Panc1 (cell line): ENCODE measurements around the gene CGB2. TPM values are rescaled to one million over a fixed set of nuclear protein-coding genes. Genes with fewer than 3 reads are reported as not detected.
"Not testable (repeated sequence)": the region's sequence is repeated elsewhere in the genome, so short reads cannot be mapped to it uniquely, and the experiment has no call there.

ENCODE experiments used
- ATAC-seq: fragments of 200-7000 bp; cut with Tn5 transposase; 2 replicates; pipeline ENCODE4 v1.9.1; 2020; ENCODE audit warnings: mild to moderate bottlenecking, moderate library complexity
- Bru-seq: library from RNA; stranded (reverse); fragments of 400-500 nt; gene quantifications from one replicate; lab custom pipeline; 2021; lab: Mats Ljungman, UMichigan
- BruChase-seq, 2 experiments: library from RNA; stranded (reverse); fragments of 400-500 nt; gene quantifications; one replicate each; lab custom pipeline; 2021; lab: Mats Ljungman, UMichigan
- BruUV-seq: library from RNA; stranded (reverse); fragments of 400-500 nt; replicated peaks from 2 replicates; lab custom pipeline; 2021; lab: Mats Ljungman, UMichigan
- CTCF ChIA-PET: fragments of 300-600 bp; sonication (Branson Sonifier 250); formaldehyde crosslinking; loops from one replicate; lab custom pipeline; 2022; ENCODE audit warnings: antibody characterized with exemption; lab: Charles Lee
- POLR2A ChIA-PET: fragments of 300-600 bp; sonication (Branson Sonifier 250); formaldehyde crosslinking; loops from one replicate; lab custom pipeline; 2022; ENCODE audit warnings: antibody characterized with exemption; lab: Charles Lee
- DNase-seq: peaks from one replicate; pipeline ENCODE4 v3.0.0-alpha.2; 2010; ENCODE audit warnings: low read depth, low spot score
- H3K27ac ChIP-seq: 2 replicates; pipeline ENCODE4 v1.5.1; 2011; ENCODE audit warnings: mild to moderate bottlenecking, low read length, inconsistent platforms
- H3K27me3 ChIP-seq: fragments of 200-500 bp; sonication (Bioruptor generic); 2 replicates; pipeline ENCODE4 v1.6.0; 2014; ENCODE audit warnings: low read length, inconsistent platforms; ENCODE audit not compliant: control insufficient read depth, insufficient read depth
- H3K36me3 ChIP-seq: fragments of 200-500 bp; sonication (Bioruptor generic); 2 replicates; pipeline ENCODE4 v1.5.1; 2014; ENCODE audit warnings: inconsistent platforms, mild to moderate bottlenecking, low read length, moderate library complexity; ENCODE audit not compliant: control insufficient read depth, insufficient read depth
- H3K4me1 ChIP-seq: 2 replicates; pipeline ENCODE4 v1.5.1; 2011; ENCODE audit warnings: inconsistent platforms, mild to moderate bottlenecking, low read length, moderate library complexity; ENCODE audit not compliant: control insufficient read depth, insufficient read depth
- H3K4me3 ChIP-seq, 2 experiments: 2 replicates each; pipeline ENCODE4 v1.5.1; 2011 to 2012; ENCODE audit warnings: low read depth in 2 of 2, low read length in 2 of 2, mild to moderate bottlenecking in 2 of 2, inconsistent platforms in 1 of 2, moderate library complexity in 1 of 2
- H3K9me3 ChIP-seq: fragments of 200-500 bp; sonication (Bioruptor generic); 2 replicates; pipeline ENCODE4 v1.5.1; 2014; ENCODE audit warnings: low read depth, mild to moderate bottlenecking, inconsistent platforms, low read length, moderate library complexity; ENCODE audit not compliant: control insufficient read depth, insufficient read depth
- POLR2AphosphoS5 ChIP-seq: IDR thresholded peaks from 2 replicates; pipeline ENCODE4 v1.6.1; 2012; ENCODE audit warnings: mild to moderate bottlenecking, low read depth, low read length, moderate library complexity
- SIN3A ChIP-seq: IDR thresholded peaks from 2 replicates; pipeline ENCODE4 v1.6.1; 2012; ENCODE audit warnings: low read depth, mild to moderate bottlenecking, low read length, moderate library complexity, borderline replicate concordance; ENCODE audit not compliant: insufficient read depth
- TCF7L2 ChIP-seq: IDR thresholded peaks from 2 replicates; pipeline ENCODE4 v1.6.1; 2011; ENCODE audit warnings: mild to moderate bottlenecking, low read depth, low read length, inconsistent platforms
- in situ Hi-C: cut with HindIII; loops from 2 replicates; pipeline ENCODE4 v1.10.0; 2016; ENCODE audit warnings: low sequenced_read_pairs, low pct_unique_long_range_greater_than_20kb
- intact Hi-C: fragments of 100-400 bp; cut with micrococcal nuclease; formaldehyde crosslinking; loops from one replicate; pipeline ENCODE4 v1.10.0; 2022; ENCODE audit not compliant: unreplicated experiment
- long read RNA-seq: library from polyadenylated mRNA; unstranded; transcript quantifications from one replicate; pipeline ENCODE4 v2.0.0, GENCODE V29; 2021; ENCODE audit not compliant: unreplicated experiment
- polyA plus RNA-seq: library from polyadenylated mRNA; unstranded; fragments of >200 nt; gene quantifications from one replicate; pipeline ENCODE4 v1.2.1, GENCODE V29; 2012; ENCODE audit warnings: missing spikeins; ENCODE audit not compliant: insufficient read length
- total RNA-seq: library from RNA; stranded (reverse); gene quantifications from one replicate; pipeline ENCODE4 v1.2.1, GENCODE V29; 2021; ENCODE audit not compliant: unreplicated experiment
- TF ChIP-seq, protein P1 (sequence below): fragments of 450-650 bp; IDR thresholded peaks from 2 replicates; pipeline ENCODE4 v1.5.1; 2017; ENCODE audit warnings: mild to moderate bottlenecking
- TF ChIP-seq, protein P2 (sequence below), 2 experiments: IDR thresholded peaks; 2 replicates each; pipeline ENCODE4 v1.6.1; 2011 to 2012; ENCODE audit warnings: low read depth in 2 of 2, control low read depth in 1 of 2, low read length in 1 of 2, mild to moderate bottlenecking in 1 of 2, moderate library complexity in 1 of 2; ENCODE audit not compliant: insufficient read depth in 1 of 2

Gene CGB2
- total RNA-seq, result not detected
- not detected for polyA plus RNA-seq
- not detected for Bru-seq, nascent RNA
- not detected for BruChase-seq, experiment 1, labeled RNA remaining after a 2-hour chase
- not detected for BruChase-seq, experiment 2, labeled RNA remaining after a 6-hour chase
- long read RNA-seq, result 0 reads

DNA sequence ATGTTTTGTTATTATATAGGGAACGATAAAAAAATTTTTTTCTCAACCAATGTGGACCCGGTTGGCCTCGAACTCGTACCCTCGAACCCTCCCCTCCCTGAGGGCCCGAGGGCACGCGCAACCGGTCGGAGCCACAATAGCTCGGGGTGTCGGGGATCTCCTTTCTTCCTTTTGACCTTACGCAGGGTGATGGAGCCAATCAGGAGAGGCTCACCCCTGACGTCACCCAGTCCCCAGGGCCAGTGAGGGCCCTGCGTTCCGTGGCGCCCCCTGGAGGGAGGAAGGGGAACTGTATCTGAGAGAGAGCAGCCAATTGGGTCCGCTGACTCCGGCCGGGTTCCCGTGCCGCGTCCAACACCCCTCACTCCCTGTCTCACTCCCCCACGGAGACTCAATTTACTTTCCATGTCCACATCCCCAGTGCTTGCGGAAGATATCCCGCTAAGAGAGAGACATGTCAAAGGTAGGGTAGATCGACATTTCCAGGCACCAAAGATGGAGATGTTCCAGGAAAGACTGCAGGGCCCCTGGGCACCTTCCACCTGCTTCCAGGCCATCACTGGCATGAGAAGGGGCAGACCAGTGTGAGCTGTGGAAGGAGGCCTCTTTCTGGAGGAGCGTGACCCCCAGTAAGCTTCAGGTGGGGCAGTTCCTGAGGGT is at the start of gene CGB2:
CGB2 (plus strand) TSS at position 249 of the 660 bp plus-strand sequence; CDS start at position 455, 206 bp downstream.
- H3K9me3 ChIP-seq, H3K36me3 ChIP-seq, intact Hi-C loops, BruUV-seq, H3K4me3 ChIP-seq, POLR2A ChIA-PET, in situ Hi-C loops, H3K4me1 ChIP-seq, DNase-seq, H3K27me3 ChIP-seq, ATAC-seq, H3K27ac ChIP-seq, CTCF ChIA-PET: not testable (repeated sequence)
- TF ChIP-seq, protein P1, sequence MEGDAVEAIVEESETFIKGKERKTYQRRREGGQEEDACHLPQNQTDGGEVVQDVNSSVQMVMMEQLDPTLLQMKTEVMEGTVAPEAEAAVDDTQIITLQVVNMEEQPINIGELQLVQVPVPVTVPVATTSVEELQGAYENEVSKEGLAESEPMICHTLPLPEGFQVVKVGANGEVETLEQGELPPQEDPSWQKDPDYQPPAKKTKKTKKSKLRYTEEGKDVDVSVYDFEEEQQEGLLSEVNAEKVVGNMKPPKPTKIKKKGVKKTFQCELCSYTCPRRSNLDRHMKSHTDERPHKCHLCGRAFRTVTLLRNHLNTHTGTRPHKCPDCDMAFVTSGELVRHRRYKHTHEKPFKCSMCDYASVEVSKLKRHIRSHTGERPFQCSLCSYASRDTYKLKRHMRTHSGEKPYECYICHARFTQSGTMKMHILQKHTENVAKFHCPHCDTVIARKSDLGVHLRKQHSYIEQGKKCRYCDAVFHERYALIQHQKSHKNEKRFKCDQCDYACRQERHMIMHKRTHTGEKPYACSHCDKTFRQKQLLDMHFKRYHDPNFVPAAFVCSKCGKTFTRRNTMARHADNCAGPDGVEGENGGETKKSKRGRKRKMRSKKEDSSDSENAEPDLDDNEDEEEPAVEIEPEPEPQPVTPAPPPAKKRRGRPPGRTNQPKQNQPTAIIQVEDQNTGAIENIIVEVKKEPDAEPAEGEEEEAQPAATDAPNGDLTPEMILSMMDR, result peak; percentile 69

DNA sequence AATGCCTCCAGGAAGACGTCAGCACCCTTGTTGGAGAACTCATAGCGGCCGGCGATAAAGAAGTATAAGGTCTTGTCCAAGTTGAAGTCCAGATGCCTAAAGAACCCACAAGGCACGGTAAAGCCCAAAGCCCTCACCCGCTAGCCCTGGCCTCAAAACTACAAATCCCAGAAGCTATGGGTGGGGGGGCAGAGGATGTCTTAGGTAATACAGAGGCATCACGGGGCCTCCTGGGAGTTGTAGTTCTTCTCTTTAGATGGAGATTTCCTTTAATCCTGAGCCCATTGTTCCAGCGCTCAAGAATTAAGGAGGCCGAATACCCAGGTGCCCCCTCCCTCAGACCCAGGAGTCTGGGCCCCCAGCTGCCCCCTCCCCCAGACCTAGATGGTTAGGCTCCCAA is 49.4 kb upstream of the CGB2 start:
- CTCF ChIA-PET, result no interaction called here
- H3K4me1 ChIP-seq, result no peaks in the 10 kb centered on the region
- POLR2A ChIA-PET, result no interaction called here

More for the DNA sequence above, 49.4 kb upstream of the CGB2 start:
- no peaks in the 10 kb centered on the region for H3K36me3 ChIP-seq
- DNase-seq (no peak), ATAC-seq (no peak)
- intact Hi-C loops, result no loop called here
- no peak overlapping the region for H3K4me3 ChIP-seq
- no peaks in the 10 kb centered on the region for H3K9me3 ChIP-seq
- no peak overlapping the region for H3K27ac ChIP-seq
- TF ChIP-seq SIN3A (no peak), TCF7L2 (no peak), POLR2AphosphoS5 (no peak)
- TF ChIP-seq, protein P1, result no peak
- TF ChIP-seq, protein P2, sequence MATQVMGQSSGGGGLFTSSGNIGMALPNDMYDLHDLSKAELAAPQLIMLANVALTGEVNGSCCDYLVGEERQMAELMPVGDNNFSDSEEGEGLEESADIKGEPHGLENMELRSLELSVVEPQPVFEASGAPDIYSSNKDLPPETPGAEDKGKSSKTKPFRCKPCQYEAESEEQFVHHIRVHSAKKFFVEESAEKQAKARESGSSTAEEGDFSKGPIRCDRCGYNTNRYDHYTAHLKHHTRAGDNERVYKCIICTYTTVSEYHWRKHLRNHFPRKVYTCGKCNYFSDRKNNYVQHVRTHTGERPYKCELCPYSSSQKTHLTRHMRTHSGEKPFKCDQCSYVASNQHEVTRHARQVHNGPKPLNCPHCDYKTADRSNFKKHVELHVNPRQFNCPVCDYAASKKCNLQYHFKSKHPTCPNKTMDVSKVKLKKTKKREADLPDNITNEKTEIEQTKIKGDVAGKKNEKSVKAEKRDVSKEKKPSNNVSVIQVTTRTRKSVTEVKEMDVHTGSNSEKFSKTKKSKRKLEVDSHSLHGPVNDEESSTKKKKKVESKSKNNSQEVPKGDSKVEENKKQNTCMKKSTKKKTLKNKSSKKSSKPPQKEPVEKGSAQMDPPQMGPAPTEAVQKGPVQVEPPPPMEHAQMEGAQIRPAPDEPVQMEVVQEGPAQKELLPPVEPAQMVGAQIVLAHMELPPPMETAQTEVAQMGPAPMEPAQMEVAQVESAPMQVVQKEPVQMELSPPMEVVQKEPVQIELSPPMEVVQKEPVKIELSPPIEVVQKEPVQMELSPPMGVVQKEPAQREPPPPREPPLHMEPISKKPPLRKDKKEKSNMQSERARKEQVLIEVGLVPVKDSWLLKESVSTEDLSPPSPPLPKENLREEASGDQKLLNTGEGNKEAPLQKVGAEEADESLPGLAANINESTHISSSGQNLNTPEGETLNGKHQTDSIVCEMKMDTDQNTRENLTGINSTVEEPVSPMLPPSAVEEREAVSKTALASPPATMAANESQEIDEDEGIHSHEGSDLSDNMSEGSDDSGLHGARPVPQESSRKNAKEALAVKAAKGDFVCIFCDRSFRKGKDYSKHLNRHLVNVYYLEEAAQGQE (IDR thresholded peaks at IDR 0.05; ENCODE audit: insufficient read depth in 1 of 2, low read depth in 2 of 2, low read length in 1 of 2), result no peak
- H3K27me3 ChIP-seq, result no peaks in the 10 kb centered on the region
- BruUV-seq, result no TSS peak
- in situ Hi-C loops, result no loop called here
